NK-92 treated with Interleukin-12 subunit alpha and Interleukin-12 subunit beta, amount 100 ng/mL, for 24 hours (cell line): ENCODE measurements around the gene ZBED1.
"Not testable (repeated sequence)": the region's sequence is repeated elsewhere in the genome, so short reads cannot be mapped to it uniquely, and the experiment has no call there.

Experiments used
- DNase-seq: peaks from one replicate; lab custom pipeline; 2025; lab: John Stamatoyannopoulos, UW

ZBED1 gene

GRCh38 chrX:2519638-2520037 is 18.9 kb upstream of the ZBED1 start:
- not testable (repeated sequence) for DNase-seq

- DNase-seq: no peak
Measured at GRCh38 chrX:2517055-2517454, 16.3 kb upstream of the ZBED1 start.

- DNase-seq: no peak
Measured at GRCh38 chrX:2516623-2517022, 15.8 kb upstream of the ZBED1 start.

- no peak for DNase-seq
Measured at GRCh38 chrX:2514131-2514530, 13.4 kb upstream of the ZBED1 start.

GRCh38 chrX:2513121-2513664 is 12.4 kb upstream of the ZBED1 start:
- no peak for DNase-seq

- no peak for DNase-seq
Measured at GRCh38 chrX:2512501-2512900, 11.7 kb upstream of the ZBED1 start.

- no peak for DNase-seq
Measured at GRCh38 chrX:2511326-2511725, 10.6 kb upstream of the ZBED1 start.

GRCh38 chrX:2508648-2509335 is 8.0 kb upstream of the ZBED1 start:
- DNase-seq: no peak

- DNase-seq: no peak
Measured at GRCh38 chrX:2507904-2508627, 7.3 kb upstream of the ZBED1 start.

- DNase-seq: no peak
Measured at GRCh38 chrX:2507196-2507595, 6.4 kb upstream of the ZBED1 start.

GRCh38 chrX:2505341-2505740 is 4.6 kb upstream of the ZBED1 start:
- DNase-seq: not testable (repeated sequence)

GRCh38 chrX:2504706-2505332 is 4.0 kb upstream of the ZBED1 start:
- DNase-seq: no peak

GRCh38 chrX:2503591-2504500 is 3.1 kb upstream of the ZBED1 start:
- DNase-seq: no peak

- DNase-seq: no peak
Measured at GRCh38 chrX:2502668-2503519, 2.1 kb upstream of the ZBED1 start.

- no peak for DNase-seq
Measured at GRCh38 chrX:2502120-2502667, 1.4 kb upstream of the ZBED1 start.

- no peak for DNase-seq
Measured at GRCh38 chrX:2501559-2502102, 855 bp upstream of the ZBED1 start.

- DNase-seq: no peak
Measured at GRCh38 chrX:2500091-2500802, 529 bp downstream of the ZBED1 start.

- no peak for DNase-seq
Measured at GRCh38 chrX:2499507-2499906, 1.3 kb downstream of the ZBED1 start.

GRCh38 chrX:2498781-2499302 is 1.9 kb downstream of the ZBED1 start:
- DNase-seq: no peak
